K562 (cell line): Measurements from ENCODE around the gene CITED1. TPM values are rescaled to one million over a fixed set of nuclear protein-coding genes. Genes with fewer than 3 reads are reported as not detected.

Experiments
- ATAC-seq: fragments of 200-7000 bp; cut with Tn5 transposase; 3 replicates; pipeline ENCODE4 v1.9.1; 2020; ENCODE audit warnings: moderate library complexity
- BruUV-seq: library from RNA; stranded (reverse); fragments of 400-500 nt; replicated peaks from 2 replicates; lab custom pipeline; 2021; lab: Mats Ljungman, UMichigan
- CTCF ChIA-PET: fragments of 300-600 bp; formaldehyde crosslinking; extraction: SDS; loops from one replicate; lab custom pipeline; 2021; ENCODE audit warnings: low intra/inter-chr PET ratio; lab: Yijun Ruan, JAX
- POLR2A ChIA-PET: fragments of 300-600, 350-650 bp; sonication (Branson Sonifier 250); formaldehyde crosslinking; extraction: SDS; loops from one replicate; lab custom pipeline; 2021; ENCODE audit warnings: antibody characterized with exemption, inconsistent platforms; lab: Yijun Ruan, JAX
- DNase-seq, 4 experiments: peaks; one replicate each; pipeline versions ENCODE4 v3.0.0 to v3.0.0-alpha.2; 2011 to 2018; ENCODE audit warnings: low spot score in 3 of 4, mixed read lengths in 3 of 4; ENCODE audit errors: extremely low read depth in 1 of 4
- FAIRE-seq: peaks from 2 replicates; lab custom pipeline; 2011; peaks lifted over from hg19 to GRCh38; lab: Jason Lieb, UNC
- H2AFZ ChIP-seq: 2 replicates; pipeline ENCODE4 v1.6.0; 2011; ENCODE audit warnings: low read depth, low read length, control low read depth, inconsistent platforms
- H3K27ac ChIP-seq: fragments of 200-600 bp; 3 replicates; pipeline ENCODE4 v1.8.0; 2011; ENCODE audit warnings: low read depth, mild to moderate bottlenecking, control low read depth, inconsistent platforms, low read length, moderate library complexity, mixed read lengths; ENCODE audit errors: extremely low read depth
- H3K27me3 ChIP-seq, 2 experiments: fragments of 300-600 bp in 1 of 2; 2 replicates in 1 of 2; 3 replicates in 1 of 2; pipeline versions ENCODE4 v1.6.0 to v1.8.0; 2011; ENCODE audit warnings: inconsistent platforms in 2 of 2, low read length in 2 of 2, mild to moderate bottlenecking in 1 of 2, mixed read lengths in 1 of 2, moderate library complexity in 1 of 2; ENCODE audit not compliant: control insufficient read depth in 2 of 2, insufficient read depth in 2 of 2
- H3K36me3 ChIP-seq: fragments of 300-600 bp; 3 replicates; pipeline ENCODE4 v1.8.0; 2011; ENCODE audit warnings: mild to moderate bottlenecking, low read length, inconsistent platforms; ENCODE audit not compliant: control insufficient read depth, insufficient read depth
- H3K4me1 ChIP-seq, 2 experiments: fragments of 200-600 bp in 1 of 2; replicated peaks in 1 of 2; 2 replicates in 1 of 2; 3 replicates in 1 of 2; pipeline versions ENCODE4 v1.5.1 to v1.8.0; 2011; ENCODE audit warnings: inconsistent platforms in 2 of 2, low read length in 2 of 2, mild to moderate bottlenecking in 1 of 2, mixed read lengths in 1 of 2, moderate library complexity in 1 of 2; ENCODE audit not compliant: control insufficient read depth in 2 of 2, insufficient read depth in 2 of 2
- H3K4me2 ChIP-seq: 2 replicates; pipeline ENCODE4 v1.6.1; 2011; ENCODE audit warnings: low read length, control low read depth, inconsistent platforms, mixed read lengths; ENCODE audit not compliant: insufficient read depth
- H3K4me3 ChIP-seq: fragments of 200-600 bp; sonication (generic), shearing (Covaris generic); 2 replicates; pipeline ENCODE4 v1.5.1; 2016; ENCODE audit warnings: control low read depth, inconsistent platforms
- H3K79me2 ChIP-seq: fragments of 200-600 bp; 3 replicates; pipeline ENCODE4 v1.8.0; 2011; ENCODE audit warnings: low read length, inconsistent platforms; ENCODE audit not compliant: control insufficient read depth, insufficient read depth
- H3K9ac ChIP-seq, 2 experiments: 2 replicates each; pipeline versions ENCODE4 v1.6.0 to v1.6.1; 2011; ENCODE audit warnings: low read depth in 2 of 2, low read length in 2 of 2, control low read depth in 1 of 2, inconsistent platforms in 1 of 2, mild to moderate bottlenecking in 1 of 2, mixed read lengths in 1 of 2; ENCODE audit not compliant: insufficient read depth in 1 of 2
- H3K9me1 ChIP-seq: one replicate; pipeline ENCODE4 v1.6.0; 2011; ENCODE audit warnings: inconsistent platforms, mild to moderate bottlenecking, low read length, moderate library complexity; ENCODE audit not compliant: control insufficient read depth, insufficient read depth
- H3K9me3 ChIP-seq: replicated peaks from 2 replicates; pipeline ENCODE4 v1.5.1; 2011; ENCODE audit warnings: low read depth, low read length, inconsistent platforms; ENCODE audit not compliant: control insufficient read depth, insufficient read depth
- H4K20me1 ChIP-seq: replicated peaks from 2 replicates; pipeline ENCODE4 v1.6.1; 2011; ENCODE audit warnings: low read length, inconsistent platforms, mixed read lengths; ENCODE audit not compliant: control insufficient read depth, insufficient read depth
- ASH1L ChIP-seq: fragments of 450-650 bp; IDR thresholded peaks from 2 replicates; pipeline ENCODE4 v1.6.1; 2018; ENCODE audit warnings: borderline replicate concordance, mild to moderate bottlenecking, low read depth; ENCODE audit not compliant: partially characterized antibody
- PRMT5 ChIP-seq: sonication (generic); formaldehyde crosslinking; IDR thresholded peaks from 2 replicates; pipeline ENCODE4 v1.5.0; 2020; ENCODE audit warnings: missing genetic modification reagents
- RBM22 ChIP-seq: fragments of 200-400 bp; formaldehyde crosslinking; IDR thresholded peaks from 2 replicates; pipeline ENCODE4 v1.6.1; 2018; ENCODE audit warnings: low read length, low read depth; ENCODE audit not compliant: poor library complexity, severe bottlenecking
- SP1 ChIP-seq: sonication (generic); formaldehyde crosslinking; IDR thresholded peaks from 2 replicates; pipeline ENCODE4 v1.8.1; 2022; ENCODE audit warnings: mild to moderate bottlenecking, missing genetic modification reagents
- ZBTB8A ChIP-seq: fragments of 450-650 bp; IDR thresholded peaks from 2 replicates; pipeline ENCODE4 v1.6.1; 2018; ENCODE audit warnings: mild to moderate bottlenecking, moderate library complexity; ENCODE audit not compliant: partially characterized antibody
- WGBS: fragments of 100-300 bp; shearing (Covaris generic); methylation state at CpG from one replicate; pipeline ENCODE4 v1.1.6; 2016; ENCODE audit warnings: low coverage, mixed read lengths; ENCODE audit not compliant: insufficient coverage; ENCODE audit errors: missing lambda C conversion rate; 5-methylcytosine and 5-hydroxymethylcytosine counted together
- in situ Hi-C: fragments of 300-500 bp; cut with MboI; formaldehyde crosslinking; loops from 4 replicates; pipeline ENCODE4 v1.15.0; 2018; ENCODE audit warnings: inconsistent platforms, mixed read lengths
- intact Hi-C: fragments of 100-400 bp; cut with micrococcal nuclease; formaldehyde crosslinking; loops from 2 replicates; pipeline ENCODE4 v1.14.2; 2022
- polyA plus RNA-seq, 8 experiments: library from polyadenylated mRNA; depleted of rRNA in 4 of 8; stranded (reverse) in 5 of 8; unstranded in 3 of 8; fragments of >200 nt; fragmentation: Nextera tagmentation in 2 of 8; fragmentation: Illumina TruSeq in 1 of 8; extraction: Ambion mirVana in 2 of 8; extraction: Trizol in 1 of 8; gene quantifications; 2 replicates each; pipeline versions ENCODE4 v1.2.1 to v1.2.3, GENCODE V29; 2011 to 2014; ENCODE audit warnings: inconsistent platforms in 1 of 8, missing spikeins in 1 of 8
- total RNA-seq, 7 experiments: library from RNA; depleted of rRNA in 6 of 7; stranded (reverse); fragments of >200 nt in 6 of 7; fragmentation: Illumina TruSeq in 2 of 7; extraction: Trizol in 2 of 7; gene quantifications; 2 replicates each; pipeline versions ENCODE4 v1.2.1 to v1.2.3, GENCODE V29; 2011 to 2021; ENCODE audit warnings: low replicate concordance in 1 of 7
- TF ChIP-seq, protein P1 (sequence below): fragments of 450-650 bp; IDR thresholded peaks from 2 replicates; pipeline ENCODE4 v1.6.1; 2016; ENCODE audit warnings: mild to moderate bottlenecking, moderate library complexity
- TF ChIP-seq, protein P2 (sequence below): fragments of 250-450 bp; sonication (Bioruptor Pico); IDR thresholded peaks from 2 replicates; pipeline ENCODE4 v1.5.0; 2020; ENCODE audit warnings: mild to moderate bottlenecking, borderline replicate concordance

CITED1 gene
- total and polyA plus RNA-seq, 9 of the 15 experiments (the other 6 are each of a cell fraction or from before 2014, with no cell fraction given) = 0.56 to 5.8 (median 4.2) TPM

DNA sequence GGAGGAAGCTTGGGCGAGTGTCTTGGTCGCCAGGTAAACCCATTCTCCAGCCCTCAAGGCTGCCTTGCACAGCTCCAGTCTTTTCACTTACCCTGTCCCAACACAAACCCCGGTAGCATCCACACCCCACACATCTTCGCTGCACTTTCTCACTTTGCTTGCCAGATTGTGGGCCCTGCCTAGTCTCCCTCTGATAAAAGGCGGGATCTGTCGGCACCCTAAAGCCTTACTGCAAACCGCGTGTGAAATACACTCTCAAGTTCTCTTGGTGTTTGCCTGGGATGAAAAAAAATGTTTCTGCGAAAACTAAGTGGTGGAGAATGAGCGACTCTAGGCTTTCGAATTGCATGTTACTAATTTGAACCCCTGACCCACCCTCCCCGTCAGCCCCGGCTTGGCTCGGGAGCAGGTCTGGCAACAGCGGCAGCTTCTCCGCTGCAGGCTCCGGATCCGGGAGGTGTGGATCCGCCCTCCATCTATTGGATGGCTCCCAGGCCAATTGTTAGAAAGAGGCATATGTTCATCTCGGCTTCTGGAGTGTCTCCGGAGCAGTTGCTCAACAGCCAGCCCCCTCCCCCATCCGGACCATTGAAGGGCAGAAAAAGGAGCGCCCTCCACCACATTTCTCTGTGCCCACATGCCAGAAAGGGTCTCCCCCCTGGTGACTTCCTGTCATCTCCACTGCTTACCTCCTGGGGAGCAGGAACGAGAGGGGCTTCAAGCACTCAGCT lies 3.0 kb upstream of the CITED1 start:
- peaks cover 0 to 11% of the 10 kb centered on the region in 2 experiments; a peak in 1 of 5 replicates for H3K27me3 ChIP-seq
- POLR2A ChIA-PET = interaction anchor here (0.7 kb wide), 1 partner anchor 237 kb away, joined by 3 read pairs; no protein-coding TSS in a partner anchor
- no peaks in the 10 kb centered on the region for H4K20me1 ChIP-seq
- H3K4me1 ChIP-seq = peaks cover 2 to 37% of the 10 kb centered on the region in 2 experiments; a peak in 3 of 5 replicates
- peak overlapping the region in 1 of 2 experiments; percentile 61; a peak in 2 of 4 replicates for H3K9ac ChIP-seq
- BruUV-seq = no TSS peak
- in situ Hi-C loops = loop anchor here (25.0 kb wide), 1 partner anchor 229 kb away; no protein-coding TSS in a partner anchor
- H3K9me1 ChIP-seq = no peaks in the 10 kb centered on the region
- H3K36me3 ChIP-seq = no peaks in the 10 kb centered on the region
- CTCF ChIA-PET = no interaction called here
- intact Hi-C loops = no loop called here
- 0 out of 2 replicates have a peak overlapping the region, but pooled peaks have one; percentile 10 for H3K4me3 ChIP-seq
- H2AFZ ChIP-seq = peak overlapping the region; percentile 77
- peak; percentile 76 for ATAC-seq
- H3K4me2 ChIP-seq = peak overlapping the region; percentile 67
- peak overlapping the region; percentile 20; the same call in 1 of the 3 replicates for H3K27ac ChIP-seq
- FAIRE-seq = peak; percentile 65
- no peaks in the 10 kb centered on the region for H3K9me3 ChIP-seq
- DNase-seq = peak; percentile 61 to 71 (median 66)
- H3K79me2 ChIP-seq = no peaks in the 10 kb centered on the region
- WGBS = 5% methylated on average over 19 of the region's 24 CpGs
- TF ChIP-seq SP1 (CRISPR knock-in tag) (no peak), PRMT5 (CRISPR knock-in tag) (no peak), RBM22 (no peak), ASH1L (no peak), ZBTB8A (no peak)
- TF ChIP-seq, protein P1, sequence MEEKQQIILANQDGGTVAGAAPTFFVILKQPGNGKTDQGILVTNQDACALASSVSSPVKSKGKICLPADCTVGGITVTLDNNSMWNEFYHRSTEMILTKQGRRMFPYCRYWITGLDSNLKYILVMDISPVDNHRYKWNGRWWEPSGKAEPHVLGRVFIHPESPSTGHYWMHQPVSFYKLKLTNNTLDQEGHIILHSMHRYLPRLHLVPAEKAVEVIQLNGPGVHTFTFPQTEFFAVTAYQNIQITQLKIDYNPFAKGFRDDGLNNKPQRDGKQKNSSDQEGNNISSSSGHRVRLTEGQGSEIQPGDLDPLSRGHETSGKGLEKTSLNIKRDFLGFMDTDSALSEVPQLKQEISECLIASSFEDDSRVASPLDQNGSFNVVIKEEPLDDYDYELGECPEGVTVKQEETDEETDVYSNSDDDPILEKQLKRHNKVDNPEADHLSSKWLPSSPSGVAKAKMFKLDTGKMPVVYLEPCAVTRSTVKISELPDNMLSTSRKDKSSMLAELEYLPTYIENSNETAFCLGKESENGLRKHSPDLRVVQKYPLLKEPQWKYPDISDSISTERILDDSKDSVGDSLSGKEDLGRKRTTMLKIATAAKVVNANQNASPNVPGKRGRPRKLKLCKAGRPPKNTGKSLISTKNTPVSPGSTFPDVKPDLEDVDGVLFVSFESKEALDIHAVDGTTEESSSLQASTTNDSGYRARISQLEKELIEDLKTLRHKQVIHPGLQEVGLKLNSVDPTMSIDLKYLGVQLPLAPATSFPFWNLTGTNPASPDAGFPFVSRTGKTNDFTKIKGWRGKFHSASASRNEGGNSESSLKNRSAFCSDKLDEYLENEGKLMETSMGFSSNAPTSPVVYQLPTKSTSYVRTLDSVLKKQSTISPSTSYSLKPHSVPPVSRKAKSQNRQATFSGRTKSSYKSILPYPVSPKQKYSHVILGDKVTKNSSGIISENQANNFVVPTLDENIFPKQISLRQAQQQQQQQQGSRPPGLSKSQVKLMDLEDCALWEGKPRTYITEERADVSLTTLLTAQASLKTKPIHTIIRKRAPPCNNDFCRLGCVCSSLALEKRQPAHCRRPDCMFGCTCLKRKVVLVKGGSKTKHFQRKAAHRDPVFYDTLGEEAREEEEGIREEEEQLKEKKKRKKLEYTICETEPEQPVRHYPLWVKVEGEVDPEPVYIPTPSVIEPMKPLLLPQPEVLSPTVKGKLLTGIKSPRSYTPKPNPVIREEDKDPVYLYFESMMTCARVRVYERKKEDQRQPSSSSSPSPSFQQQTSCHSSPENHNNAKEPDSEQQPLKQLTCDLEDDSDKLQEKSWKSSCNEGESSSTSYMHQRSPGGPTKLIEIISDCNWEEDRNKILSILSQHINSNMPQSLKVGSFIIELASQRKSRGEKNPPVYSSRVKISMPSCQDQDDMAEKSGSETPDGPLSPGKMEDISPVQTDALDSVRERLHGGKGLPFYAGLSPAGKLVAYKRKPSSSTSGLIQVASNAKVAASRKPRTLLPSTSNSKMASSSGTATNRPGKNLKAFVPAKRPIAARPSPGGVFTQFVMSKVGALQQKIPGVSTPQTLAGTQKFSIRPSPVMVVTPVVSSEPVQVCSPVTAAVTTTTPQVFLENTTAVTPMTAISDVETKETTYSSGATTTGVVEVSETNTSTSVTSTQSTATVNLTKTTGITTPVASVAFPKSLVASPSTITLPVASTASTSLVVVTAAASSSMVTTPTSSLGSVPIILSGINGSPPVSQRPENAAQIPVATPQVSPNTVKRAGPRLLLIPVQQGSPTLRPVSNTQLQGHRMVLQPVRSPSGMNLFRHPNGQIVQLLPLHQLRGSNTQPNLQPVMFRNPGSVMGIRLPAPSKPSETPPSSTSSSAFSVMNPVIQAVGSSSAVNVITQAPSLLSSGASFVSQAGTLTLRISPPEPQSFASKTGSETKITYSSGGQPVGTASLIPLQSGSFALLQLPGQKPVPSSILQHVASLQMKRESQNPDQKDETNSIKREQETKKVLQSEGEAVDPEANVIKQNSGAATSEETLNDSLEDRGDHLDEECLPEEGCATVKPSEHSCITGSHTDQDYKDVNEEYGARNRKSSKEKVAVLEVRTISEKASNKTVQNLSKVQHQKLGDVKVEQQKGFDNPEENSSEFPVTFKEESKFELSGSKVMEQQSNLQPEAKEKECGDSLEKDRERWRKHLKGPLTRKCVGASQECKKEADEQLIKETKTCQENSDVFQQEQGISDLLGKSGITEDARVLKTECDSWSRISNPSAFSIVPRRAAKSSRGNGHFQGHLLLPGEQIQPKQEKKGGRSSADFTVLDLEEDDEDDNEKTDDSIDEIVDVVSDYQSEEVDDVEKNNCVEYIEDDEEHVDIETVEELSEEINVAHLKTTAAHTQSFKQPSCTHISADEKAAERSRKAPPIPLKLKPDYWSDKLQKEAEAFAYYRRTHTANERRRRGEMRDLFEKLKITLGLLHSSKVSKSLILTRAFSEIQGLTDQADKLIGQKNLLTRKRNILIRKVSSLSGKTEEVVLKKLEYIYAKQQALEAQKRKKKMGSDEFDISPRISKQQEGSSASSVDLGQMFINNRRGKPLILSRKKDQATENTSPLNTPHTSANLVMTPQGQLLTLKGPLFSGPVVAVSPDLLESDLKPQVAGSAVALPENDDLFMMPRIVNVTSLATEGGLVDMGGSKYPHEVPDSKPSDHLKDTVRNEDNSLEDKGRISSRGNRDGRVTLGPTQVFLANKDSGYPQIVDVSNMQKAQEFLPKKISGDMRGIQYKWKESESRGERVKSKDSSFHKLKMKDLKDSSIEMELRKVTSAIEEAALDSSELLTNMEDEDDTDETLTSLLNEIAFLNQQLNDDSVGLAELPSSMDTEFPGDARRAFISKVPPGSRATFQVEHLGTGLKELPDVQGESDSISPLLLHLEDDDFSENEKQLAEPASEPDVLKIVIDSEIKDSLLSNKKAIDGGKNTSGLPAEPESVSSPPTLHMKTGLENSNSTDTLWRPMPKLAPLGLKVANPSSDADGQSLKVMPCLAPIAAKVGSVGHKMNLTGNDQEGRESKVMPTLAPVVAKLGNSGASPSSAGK = peak; percentile 43
- TF ChIP-seq, protein P2, sequence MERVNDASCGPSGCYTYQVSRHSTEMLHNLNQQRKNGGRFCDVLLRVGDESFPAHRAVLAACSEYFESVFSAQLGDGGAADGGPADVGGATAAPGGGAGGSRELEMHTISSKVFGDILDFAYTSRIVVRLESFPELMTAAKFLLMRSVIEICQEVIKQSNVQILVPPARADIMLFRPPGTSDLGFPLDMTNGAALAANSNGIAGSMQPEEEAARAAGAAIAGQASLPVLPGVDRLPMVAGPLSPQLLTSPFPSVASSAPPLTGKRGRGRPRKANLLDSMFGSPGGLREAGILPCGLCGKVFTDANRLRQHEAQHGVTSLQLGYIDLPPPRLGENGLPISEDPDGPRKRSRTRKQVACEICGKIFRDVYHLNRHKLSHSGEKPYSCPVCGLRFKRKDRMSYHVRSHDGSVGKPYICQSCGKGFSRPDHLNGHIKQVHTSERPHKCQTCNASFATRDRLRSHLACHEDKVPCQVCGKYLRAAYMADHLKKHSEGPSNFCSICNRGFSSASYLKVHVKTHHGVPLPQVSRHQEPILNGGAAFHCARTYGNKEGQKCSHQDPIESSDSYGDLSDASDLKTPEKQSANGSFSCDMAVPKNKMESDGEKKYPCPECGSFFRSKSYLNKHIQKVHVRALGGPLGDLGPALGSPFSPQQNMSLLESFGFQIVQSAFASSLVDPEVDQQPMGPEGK (CRISPR knock-in tag) = no peak
